Astrocyte (in vitro differentiated cells and primary cell): ENCODE results near the gene AQP6. TPM values are rescaled to one million over a fixed set of nuclear protein-coding genes. Genes with fewer than 3 reads are reported as not detected.

Experiments used
- DNase-seq: peaks from one replicate; pipeline ENCODE4 v3.0.0-alpha.2; 2010; ENCODE audit warnings: low read depth
- FAIRE-seq: peaks from 2 replicates; lab custom pipeline; 2011; peaks lifted over from hg19 to GRCh38; lab: Jason Lieb, UNC
- H2AFZ ChIP-seq: 2 replicates; pipeline ENCODE4 v1.6.0; 2012; ENCODE audit warnings: low read depth, low read length, inconsistent platforms
- H3K27ac ChIP-seq: 2 replicates; pipeline ENCODE4 v1.5.1; 2011; ENCODE audit warnings: low read depth, low read length, inconsistent platforms
- H3K27me3 ChIP-seq: 2 replicates; pipeline ENCODE4 v1.6.0; 2011; ENCODE audit warnings: low read length, inconsistent platforms; ENCODE audit not compliant: insufficient read depth
- H3K36me3 ChIP-seq: 2 replicates; pipeline ENCODE4 v1.5.1; 2011; ENCODE audit warnings: low read length, inconsistent platforms; ENCODE audit not compliant: insufficient read depth
- H3K4me1 ChIP-seq: 2 replicates; pipeline ENCODE4 v1.5.1; 2011; ENCODE audit warnings: low read length, inconsistent platforms; ENCODE audit not compliant: insufficient read depth
- H3K4me2 ChIP-seq: 2 replicates; pipeline ENCODE4 v1.6.0; 2012; ENCODE audit warnings: low read length, inconsistent platforms
- H3K4me3 ChIP-seq: 2 replicates; pipeline ENCODE4 v1.5.1; 2011; ENCODE audit warnings: low read depth, mild to moderate bottlenecking, low read length, inconsistent platforms; ENCODE audit not compliant: insufficient read depth
- H3K79me2 ChIP-seq: 2 replicates; pipeline ENCODE4 v1.6.0; 2012; ENCODE audit warnings: mild to moderate bottlenecking, low read length, inconsistent platforms; ENCODE audit not compliant: insufficient read depth
- H3K9ac ChIP-seq: 2 replicates; pipeline ENCODE4 v1.6.0; 2012; ENCODE audit warnings: mild to moderate bottlenecking, low read length, inconsistent platforms
- H3K9me3 ChIP-seq: 2 replicates; pipeline ENCODE4 v1.5.1; 2012; ENCODE audit warnings: low read depth, mild to moderate bottlenecking, low read length, inconsistent platforms; ENCODE audit not compliant: insufficient read depth
- H4K20me1 ChIP-seq: 2 replicates; pipeline ENCODE4 v1.6.0; 2012; ENCODE audit warnings: low read length, inconsistent platforms; ENCODE audit not compliant: insufficient read depth
- H3K27ac Mint-ChIP-seq: one replicate; pipeline ENCODE4 v1.8.0; 2021; ENCODE audit warnings: mild to moderate bottlenecking, mixed read lengths; ENCODE audit not compliant: unreplicated experiment
- H3K27me3 Mint-ChIP-seq: one replicate; pipeline ENCODE4 v1.8.0; 2021; ENCODE audit warnings: low read depth, mixed read lengths; ENCODE audit not compliant: unreplicated experiment
- H3K36me3 Mint-ChIP-seq: one replicate; pipeline ENCODE4 v1.8.0; 2021; ENCODE audit warnings: low read depth, mixed read lengths; ENCODE audit not compliant: unreplicated experiment
- H3K4me1 Mint-ChIP-seq: one replicate; pipeline ENCODE4 v1.8.0; 2021; ENCODE audit warnings: low read depth, mixed read lengths; ENCODE audit not compliant: unreplicated experiment
- H3K4me3 Mint-ChIP-seq: one replicate; pipeline ENCODE4 v1.8.0; 2021; ENCODE audit warnings: mild to moderate bottlenecking, moderate library complexity, mixed read lengths; ENCODE audit not compliant: unreplicated experiment
- H3K9me3 Mint-ChIP-seq: one replicate; pipeline ENCODE4 v1.8.0; 2021; ENCODE audit warnings: mild to moderate bottlenecking, mixed read lengths; ENCODE audit not compliant: unreplicated experiment
- CTCF ChIP-seq: IDR thresholded peaks from 2 replicates; pipeline ENCODE4 v1.5.1; 2011; ENCODE audit warnings: low read depth, mild to moderate bottlenecking, inconsistent platforms, low read length, moderate library complexity; ENCODE audit not compliant: insufficient read depth
- EZH2 ChIP-seq: IDR thresholded peaks from 2 replicates; pipeline ENCODE4 v1.6.1; 2012; ENCODE audit warnings: mild to moderate bottlenecking, low read length, inconsistent platforms; ENCODE audit not compliant: insufficient read depth
- total RNA-seq: library from RNA; stranded (reverse); gene quantifications from 2 replicates; pipeline ENCODE4 v1.2.1, GENCODE V29; 2021

Gene AQP6
- total RNA-seq, 1 donor from 2014 or later, result not detected

- FAIRE-seq (no peak), DNase-seq (no peak)
- H3K27ac Mint-ChIP-seq, result no peak overlapping the region
These were observed 47.1 kb upstream of the AQP6 start for GRCh38 chr12:49925433-49926204.

GRCh38 chr12:49928471-49928870 is 44.3 kb upstream of the AQP6 start:
- Histone ChIP-seq H3K27me3 (no peaks in the 10 kb centered on the region), H4K20me1 (no peaks in the 10 kb centered on the region), H2AFZ (no peak overlapping the region), H3K4me3 (no peak overlapping the region), H3K4me2 (no peak overlapping the region), H3K9me3 (no peaks in the 10 kb centered on the region), H3K27ac (no peak overlapping the region), H3K79me2 (no peaks in the 10 kb centered on the region), H3K36me3 (no peaks in the 10 kb centered on the region), H3K4me1 (no peaks in the 10 kb centered on the region), H3K9ac (no peak overlapping the region)
- Mint-ChIP-seq H3K4me1 (peaks cover 23% of the 10 kb centered on the region), H3K4me3 (no peak overlapping the region), H3K27me3 (peaks cover 9% of the 10 kb centered on the region), H3K9me3 (no peaks in the 10 kb centered on the region), H3K27ac (no peak overlapping the region), H3K36me3 (no peaks in the 10 kb centered on the region)
- TF ChIP-seq CTCF (no peak), EZH2 (no peak)
- FAIRE-seq, result no peak
- no peak for DNase-seq

More at GRCh38 chr12:49925433-49926204, 47.1 kb upstream of the AQP6 start:
- Mint-ChIP-seq H3K9me3 (no peaks in the 10 kb centered on the region), H3K36me3 (peaks cover 2% of the 10 kb centered on the region), H3K4me1 (peaks cover 22% of the 10 kb centered on the region), H3K4me3 (no peak overlapping the region), H3K27me3 (peaks cover 24% of the 10 kb centered on the region)
- no peaks in the 10 kb centered on the region for H3K9me3 ChIP-seq
- H4K20me1 ChIP-seq, result no peaks in the 10 kb centered on the region
- no peak overlapping the region for H3K4me3 ChIP-seq
- no peaks in the 10 kb centered on the region for H3K79me2 ChIP-seq
- H3K27ac ChIP-seq, result no peak overlapping the region
- H3K27me3 ChIP-seq, result no peaks in the 10 kb centered on the region
- no peak overlapping the region for H3K9ac ChIP-seq
- no peak overlapping the region for H3K4me2 ChIP-seq
- H2AFZ ChIP-seq, result no peak overlapping the region
- H3K36me3 ChIP-seq, result no peaks in the 10 kb centered on the region
- TF ChIP-seq CTCF (no peak), EZH2 (no peak)
- H3K4me1 ChIP-seq, result peaks cover 2% of the 10 kb centered on the region

GRCh38 chr12:49929581-49929980 is 43.2 kb upstream of the AQP6 start:
- Mint-ChIP-seq H3K36me3 (no peaks in the 10 kb centered on the region), H3K27me3 (peaks cover 9% of the 10 kb centered on the region), H3K4me3 (no peak overlapping the region), H3K9me3 (no peaks in the 10 kb centered on the region), H3K4me1 (peaks cover 24% of the 10 kb centered on the region), H3K27ac (no peak overlapping the region)
- no peaks in the 10 kb centered on the region for H4K20me1 ChIP-seq
- H3K27me3 ChIP-seq, result no peaks in the 10 kb centered on the region
- H3K4me3 ChIP-seq, result no peak overlapping the region
- no peak overlapping the region for H3K4me2 ChIP-seq
- no peak for FAIRE-seq
- DNase-seq, result no peak
- no peaks in the 10 kb centered on the region for H3K9me3 ChIP-seq
- H3K27ac ChIP-seq, result no peak overlapping the region
- H3K36me3 ChIP-seq, result no peaks in the 10 kb centered on the region
- TF ChIP-seq EZH2, result no peak
- TF ChIP-seq CTCF, result no peak
- no peaks in the 10 kb centered on the region for H3K4me1 ChIP-seq
- no peak overlapping the region for H3K9ac ChIP-seq
- no peak overlapping the region for H2AFZ ChIP-seq
- no peaks in the 10 kb centered on the region for H3K79me2 ChIP-seq
